Neuronal stem cell (in vitro differentiated cells): ENCODE measurements around the gene TRMT61A.
A peak's percentile ranks its signal among the peaks of the same experiment; 100 is the strongest.

Experiments
- DNase-seq: peaks from one replicate; pipeline ENCODE4 v3.0.0-alpha.2; 2013; ENCODE audit warnings: low spot score
- H2AFZ ChIP-seq: one replicate; pipeline ENCODE4 v1.6.1; 2013; ENCODE audit warnings: mild to moderate bottlenecking, low read length, inconsistent platforms
- H2AK5ac ChIP-seq: 2 replicates; pipeline ENCODE4 v1.6.1; 2013; ENCODE audit warnings: low read depth, mild to moderate bottlenecking, inconsistent platforms, low read length, moderate library complexity, mixed read lengths
- H2BK120ac ChIP-seq: 2 replicates; pipeline ENCODE4 v1.6.1; 2013; ENCODE audit warnings: low read depth, mild to moderate bottlenecking, inconsistent platforms, low read length, moderate library complexity, mixed read lengths
- H2BK12ac ChIP-seq: one replicate; pipeline ENCODE4 v1.6.1; 2013; ENCODE audit warnings: low read length, inconsistent platforms
- H2BK15ac ChIP-seq: 2 replicates; pipeline ENCODE4 v1.6.1; 2013; ENCODE audit warnings: mild to moderate bottlenecking, low read length, inconsistent platforms, mixed read lengths
- H2BK5ac ChIP-seq: one replicate; pipeline ENCODE4 v1.6.1; 2013; ENCODE audit warnings: inconsistent platforms, mild to moderate bottlenecking, low read length, moderate library complexity
- H3K14ac ChIP-seq: one replicate; pipeline ENCODE4 v1.6.1; 2013; ENCODE audit warnings: low read length, inconsistent platforms
- H3K18ac ChIP-seq: 2 replicates; pipeline ENCODE4 v1.6.1; 2013; ENCODE audit warnings: low read length, inconsistent platforms
- H3K23ac ChIP-seq: 2 replicates; pipeline ENCODE4 v1.6.1; 2013; ENCODE audit warnings: low read depth, mild to moderate bottlenecking, mixed read lengths, low read length, inconsistent platforms; ENCODE audit not compliant: poor library complexity
- H3K27ac ChIP-seq: replicated peaks from 3 replicates; pipeline ENCODE4 v1.5.1; 2013; ENCODE audit warnings: low read length, inconsistent platforms
- H3K27me3 ChIP-seq, 3 experiments: 2 replicates each; pipeline ENCODE4 v1.6.1; 2013; ENCODE audit warnings: low read length in 3 of 3, mild to moderate bottlenecking in 2 of 3, inconsistent platforms in 1 of 3, low read depth in 1 of 3, mixed read lengths in 1 of 3, moderate library complexity in 1 of 3; ENCODE audit not compliant: control insufficient read depth in 3 of 3, insufficient read depth in 3 of 3
- H3K36me3 ChIP-seq, 2 donors: replicated peaks in 1 of 2; 2 replicates each; pipeline ENCODE4 v1.6.1; 2013; ENCODE audit warnings: low read length in 2 of 2; ENCODE audit not compliant: control insufficient read depth in 2 of 2, insufficient read depth in 2 of 2
- H3K4ac ChIP-seq: 2 replicates; pipeline ENCODE4 v1.6.1; 2013; ENCODE audit warnings: inconsistent platforms, mild to moderate bottlenecking, low read length, moderate library complexity
- H3K4me1 ChIP-seq, 2 donors: 1 replicate in 1 of 2; 2 replicates in 1 of 2; pipeline ENCODE4 v1.6.1; 2013; ENCODE audit warnings: low read length in 2 of 2, low read depth in 1 of 2; ENCODE audit not compliant: control insufficient read depth in 2 of 2, insufficient read depth in 1 of 2
- H3K4me2 ChIP-seq: one replicate; pipeline ENCODE4 v1.6.1; 2013; ENCODE audit warnings: mild to moderate bottlenecking, low read length, inconsistent platforms; ENCODE audit not compliant: insufficient read depth, poor library complexity, severe bottlenecking
- H3K4me3 ChIP-seq, 2 donors: 2 replicates each; pipeline ENCODE4 v1.5.1; 2013; ENCODE audit warnings: low read length in 2 of 2, mild to moderate bottlenecking in 2 of 2, inconsistent platforms in 1 of 2, moderate library complexity in 1 of 2
- H3K79me1 ChIP-seq: one replicate; pipeline ENCODE4 v1.6.1; 2013; ENCODE audit warnings: low read depth, mild to moderate bottlenecking, inconsistent platforms, low read length, moderate library complexity
- H3K9ac ChIP-seq: one replicate; pipeline ENCODE4 v1.6.1; 2013; ENCODE audit warnings: mild to moderate bottlenecking, low read depth, low read length, inconsistent platforms; ENCODE audit not compliant: poor library complexity
- H3K9me3 ChIP-seq, 2 donors: replicated peaks in 1 of 2; 2 replicates each; pipeline versions ENCODE3 to v1.6.1; 2013; ENCODE audit warnings: low read length in 2 of 2, mild to moderate bottlenecking in 2 of 2, inconsistent platforms in 1 of 2, low read depth in 1 of 2, mixed read lengths in 1 of 2, moderate library complexity in 1 of 2; ENCODE audit not compliant: control insufficient read depth in 2 of 2, insufficient read depth in 1 of 2
- H4K8ac ChIP-seq: one replicate; pipeline ENCODE4 v1.6.1; 2013; ENCODE audit warnings: low read depth, mild to moderate bottlenecking, inconsistent platforms, low read length, moderate library complexity
- H4K91ac ChIP-seq: one replicate; pipeline ENCODE4 v1.6.1; 2013; ENCODE audit warnings: low read length, low read depth, mild to moderate bottlenecking, inconsistent platforms; ENCODE audit not compliant: poor library complexity
- WGBS, 2 donors: extraction: QIAGEN DNeasy Blood & Tissue Kit; methylation state at CpG; one replicate each; pipeline ENCODE4 v1.1.7; 2013; ENCODE audit warnings: missing lambda C conversion rate in 2 of 2, mixed read lengths in 1 of 2; ENCODE audit not compliant: insufficient read length in 2 of 2, insufficient replicate concordance in 1 of 2; ENCODE audit errors: extremely low coverage in 2 of 2; 5-methylcytosine and 5-hydroxymethylcytosine counted together

TRMT61A gene

GRCh38 chr14:103544388-103545218 lies 15.6 kb downstream of the TRMT61A start:
- peak overlapping the region; percentile 43 for H2AFZ ChIP-seq
- no peak overlapping the region for H3K4me2 ChIP-seq
- peak overlapping the region; percentile 98 for H2BK5ac ChIP-seq
- WGBS, 2 donors = no CpG with 5 or more reads among the region's 35 CpGs
- H3K36me3 ChIP-seq = no peaks in the 10 kb centered on the region
- H2BK15ac ChIP-seq = peak overlapping the region; percentile 70
- H3K27me3 ChIP-seq = no peaks in the 10 kb centered on the region
- DNase-seq = no peak
- H2AK5ac ChIP-seq = peak overlapping the region; percentile 99
- H3K9ac ChIP-seq = peak overlapping the region; percentile 80
- peak overlapping the region; percentile 85 for H3K23ac ChIP-seq
- H3K14ac ChIP-seq = peak overlapping the region; percentile 97
- no peaks in the 10 kb centered on the region for H3K9me3 ChIP-seq
- H2BK12ac ChIP-seq = peak overlapping the region; percentile 100
- peaks cover 12% of the 10 kb centered on the region for H3K79me1 ChIP-seq
- peak overlapping the region; percentile 97 for H2BK120ac ChIP-seq
- H3K18ac ChIP-seq = peak overlapping the region; percentile 93
- no peak overlapping the region for H4K8ac ChIP-seq
- peak overlapping the region; percentile 99 for H3K4ac ChIP-seq
- peak overlapping the region; percentile 99 for H4K91ac ChIP-seq
- H3K4me1 ChIP-seq = peaks cover 40 to 61% of the 10 kb centered on the region in 2 donors
- no peak overlapping the region for H3K27ac ChIP-seq
- H3K4me3 ChIP-seq = no peak overlapping the region

GRCh38 chr14:103545219-103545914 lies 16.4 kb downstream of the TRMT61A start:
- Histone ChIP-seq H3K27ac (no peak overlapping the region), H3K14ac (peak overlapping the region; percentile 97), H2BK5ac (peak overlapping the region; percentile 98), H3K79me1 (peaks cover 12% of the 10 kb centered on the region), H2BK15ac (peak overlapping the region; percentile 70), H3K27me3 (no peaks in the 10 kb centered on the region), H3K9me3 (no peaks in the 10 kb centered on the region), H3K4ac (peak overlapping the region; percentile 93), H3K36me3 (no peaks in the 10 kb centered on the region), H2AFZ (no peak overlapping the region), H4K91ac (peak overlapping the region; percentile 99), H3K18ac (peak overlapping the region; percentile 93), H2BK12ac (peak overlapping the region; percentile 100), H3K9ac (peak overlapping the region; percentile 44), H3K23ac (peak overlapping the region; percentile 44), H3K4me2 (no peak overlapping the region), H2BK120ac (peak overlapping the region; percentile 97), H3K4me3 (no peak overlapping the region), H2AK5ac (peak overlapping the region; percentile 99), H4K8ac (no peak overlapping the region), H3K4me1 (peaks cover 43 to 62% of the 10 kb centered on the region in 2 donors)
- DNase-seq = no peak
- WGBS, 2 donors = no CpG with 5 or more reads among the region's 29 CpGs

- H3K27me3 ChIP-seq = no peaks in the 10 kb centered on the region
- peaks cover 39 to 59% of the 10 kb centered on the region in 2 donors for H3K4me1 ChIP-seq
- H2AK5ac ChIP-seq = peak overlapping the region; percentile 99
- no peaks in the 10 kb centered on the region for H3K36me3 ChIP-seq
- peak overlapping the region; percentile 97 for H2BK120ac ChIP-seq
- H3K23ac ChIP-seq = peak overlapping the region; percentile 80
- H2BK15ac ChIP-seq = peak overlapping the region; percentile 70
- peak overlapping the region; percentile 97 for H3K14ac ChIP-seq
- no peak for DNase-seq
- no CpG with 5 or more reads among the region's 27 CpGs for WGBS, 2 donors
- peak overlapping the region; percentile 98 for H2BK5ac ChIP-seq
- peak overlapping the region; percentile 90 for H2BK12ac ChIP-seq
- no peaks in the 10 kb centered on the region for H3K9me3 ChIP-seq
- no peak overlapping the region for H3K4me3 ChIP-seq
- peak overlapping the region; percentile 53 for H4K91ac ChIP-seq
- H3K4ac ChIP-seq = peak overlapping the region; percentile 93
- H2AFZ ChIP-seq = no peak overlapping the region
- H4K8ac ChIP-seq = no peak overlapping the region
- H3K79me1 ChIP-seq = peaks cover 12% of the 10 kb centered on the region
- no peak overlapping the region for H3K9ac ChIP-seq
- no peak overlapping the region for H3K4me2 ChIP-seq
- no peak overlapping the region for H3K27ac ChIP-seq
- peak overlapping the region; percentile 93 for H3K18ac ChIP-seq
These were observed 17.1 kb downstream of the TRMT61A start for GRCh38 chr14:103545915-103546651.
